ENCODE results near the gene CPNE7.

The CPNE7 gene

DNA sequence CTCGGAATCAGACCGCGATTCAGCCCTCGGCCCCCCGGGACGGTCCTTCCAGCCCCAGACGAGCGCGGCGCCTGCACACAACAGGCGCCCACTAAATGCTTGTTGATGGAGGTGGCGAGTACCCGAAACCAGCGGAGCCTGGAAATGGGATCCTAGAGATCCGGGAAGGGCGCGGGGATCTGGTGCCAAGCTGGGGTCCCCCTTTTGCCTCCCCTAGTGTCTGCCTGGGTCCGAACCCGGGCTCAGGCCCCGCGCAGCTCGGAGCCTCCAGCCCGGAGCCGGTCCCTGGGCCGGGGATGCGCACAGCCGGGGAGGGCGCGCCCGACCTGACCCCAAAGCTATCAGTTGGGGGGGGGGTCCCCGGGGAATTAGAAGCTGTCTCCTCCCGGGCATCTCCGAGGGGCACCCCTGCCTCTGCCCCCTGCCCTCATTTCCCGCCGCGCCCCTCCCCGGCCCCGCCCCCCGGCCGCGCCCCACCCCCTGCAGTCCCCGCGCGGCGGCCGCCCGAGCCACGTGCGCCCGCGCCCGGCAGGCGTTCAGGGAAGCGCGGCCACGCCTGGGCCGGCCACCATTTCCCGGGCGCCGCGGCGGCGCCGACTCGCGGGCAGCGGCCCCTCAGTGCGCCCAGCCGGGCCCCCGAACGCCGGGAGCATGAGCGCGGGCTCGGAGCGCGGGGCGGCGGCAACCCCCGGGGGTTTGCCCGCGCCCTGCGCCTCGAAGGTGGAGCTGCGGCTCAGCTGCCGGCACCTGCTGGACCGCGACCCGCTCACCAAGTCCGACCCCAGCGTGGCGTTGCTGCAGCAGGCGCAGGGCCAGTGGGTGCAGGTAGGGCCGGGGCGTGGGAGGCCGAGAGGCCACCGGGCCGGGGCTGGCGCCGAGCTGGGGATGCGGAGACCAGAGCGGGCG is at the start of gene CPNE7:
CPNE7 (plus strand) TSS at position 512 of the 906 bp plus-strand sequence; CDS start at position 652, 140 bp downstream.
- H3K4me3 ChIP-seq (ENCODE audit: low read depth, low read length), result peak within 1 kb of the TSS; percentile 79
- TF ChIP-seq, protein P1, sequence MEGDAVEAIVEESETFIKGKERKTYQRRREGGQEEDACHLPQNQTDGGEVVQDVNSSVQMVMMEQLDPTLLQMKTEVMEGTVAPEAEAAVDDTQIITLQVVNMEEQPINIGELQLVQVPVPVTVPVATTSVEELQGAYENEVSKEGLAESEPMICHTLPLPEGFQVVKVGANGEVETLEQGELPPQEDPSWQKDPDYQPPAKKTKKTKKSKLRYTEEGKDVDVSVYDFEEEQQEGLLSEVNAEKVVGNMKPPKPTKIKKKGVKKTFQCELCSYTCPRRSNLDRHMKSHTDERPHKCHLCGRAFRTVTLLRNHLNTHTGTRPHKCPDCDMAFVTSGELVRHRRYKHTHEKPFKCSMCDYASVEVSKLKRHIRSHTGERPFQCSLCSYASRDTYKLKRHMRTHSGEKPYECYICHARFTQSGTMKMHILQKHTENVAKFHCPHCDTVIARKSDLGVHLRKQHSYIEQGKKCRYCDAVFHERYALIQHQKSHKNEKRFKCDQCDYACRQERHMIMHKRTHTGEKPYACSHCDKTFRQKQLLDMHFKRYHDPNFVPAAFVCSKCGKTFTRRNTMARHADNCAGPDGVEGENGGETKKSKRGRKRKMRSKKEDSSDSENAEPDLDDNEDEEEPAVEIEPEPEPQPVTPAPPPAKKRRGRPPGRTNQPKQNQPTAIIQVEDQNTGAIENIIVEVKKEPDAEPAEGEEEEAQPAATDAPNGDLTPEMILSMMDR (IDR thresholded peaks at IDR 0.05; ENCODE audit: control insufficient read depth, extremely low read depth, insufficient read depth), result no peak
- DNase-seq (ENCODE audit: low read depth), result no peak

DNA sequence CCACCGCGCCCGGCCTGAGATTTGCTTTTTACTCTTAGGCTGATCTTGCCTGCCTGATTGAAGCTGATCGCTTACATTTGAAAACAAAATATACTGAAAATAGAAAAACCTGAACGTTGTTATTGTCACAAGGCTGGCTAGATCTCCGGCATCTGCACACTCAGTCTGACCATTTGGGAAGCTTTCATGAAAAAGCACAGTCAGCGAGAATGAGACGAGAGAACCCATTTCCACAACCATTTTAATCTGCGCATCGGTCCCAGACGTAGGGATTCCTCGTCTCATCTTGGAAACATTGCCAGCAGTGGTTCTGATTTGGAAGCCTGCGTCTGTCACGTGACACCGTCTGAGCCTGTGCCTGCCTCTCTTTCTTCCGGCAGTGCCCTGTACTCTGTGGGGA is 46.5 kb upstream of the CPNE7 start:
- no peak overlapping the region for H3K4me3 ChIP-seq (ENCODE audit: low read depth, low read length)
- TF ChIP-seq, protein P1 (IDR thresholded peaks at IDR 0.05; ENCODE audit: control insufficient read depth, extremely low read depth, insufficient read depth), result no peak
- DNase-seq (ENCODE audit: low read depth), result no peak

DNA sequence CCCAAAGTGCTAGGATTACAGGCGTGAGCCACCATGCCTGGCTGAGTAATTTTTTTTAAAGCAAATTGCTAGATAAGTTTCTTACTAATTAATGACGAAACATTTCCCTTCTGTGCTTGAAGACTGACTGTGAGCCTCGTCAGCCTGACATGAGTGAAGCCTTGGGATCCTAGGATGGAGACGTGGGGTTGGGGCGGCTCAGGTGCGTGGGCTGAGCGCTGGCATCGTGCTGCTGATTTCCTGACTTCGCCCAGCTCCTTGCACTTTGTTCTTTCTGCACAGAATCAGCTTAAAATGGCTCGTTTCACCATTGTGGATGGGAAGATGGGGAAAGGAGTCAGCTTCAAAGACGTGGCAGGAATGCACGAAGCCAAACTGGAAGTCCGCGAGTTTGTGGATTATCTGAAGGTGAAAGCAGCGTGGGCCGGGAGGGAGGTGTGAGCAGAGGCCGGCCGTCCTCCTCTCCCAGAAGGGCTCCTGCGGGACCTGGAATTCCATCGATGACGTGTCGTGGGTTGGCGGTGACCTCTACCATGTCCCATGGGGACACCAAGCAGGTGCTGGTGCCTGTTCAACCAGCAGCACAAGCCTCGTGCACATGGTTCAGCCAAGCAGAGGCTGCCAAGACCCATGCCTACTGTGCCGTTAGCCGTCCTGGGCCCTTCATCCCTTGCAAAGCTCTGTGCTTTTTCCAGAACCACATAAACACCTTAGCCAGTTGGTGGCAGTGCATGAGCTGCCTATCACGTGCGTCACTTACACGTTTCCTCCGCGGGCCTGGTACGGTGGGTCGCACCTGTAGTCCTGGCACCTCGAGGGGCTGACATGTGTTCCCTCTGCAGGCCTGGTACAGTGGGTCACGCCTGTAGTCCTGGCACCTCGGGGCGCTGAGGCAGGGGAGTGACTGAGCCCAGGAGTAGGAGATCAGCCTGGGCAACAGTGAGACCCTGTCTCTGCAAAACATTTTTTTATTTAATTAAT is 44.9 kb upstream of the CPNE7 start:
- H3K4me3 ChIP-seq (ENCODE audit: low read depth, low read length), result no peak overlapping the region
- TF ChIP-seq, protein P1 (IDR thresholded peaks at IDR 0.05; ENCODE audit: control insufficient read depth, extremely low read depth, insufficient read depth), result no peak

DNA sequence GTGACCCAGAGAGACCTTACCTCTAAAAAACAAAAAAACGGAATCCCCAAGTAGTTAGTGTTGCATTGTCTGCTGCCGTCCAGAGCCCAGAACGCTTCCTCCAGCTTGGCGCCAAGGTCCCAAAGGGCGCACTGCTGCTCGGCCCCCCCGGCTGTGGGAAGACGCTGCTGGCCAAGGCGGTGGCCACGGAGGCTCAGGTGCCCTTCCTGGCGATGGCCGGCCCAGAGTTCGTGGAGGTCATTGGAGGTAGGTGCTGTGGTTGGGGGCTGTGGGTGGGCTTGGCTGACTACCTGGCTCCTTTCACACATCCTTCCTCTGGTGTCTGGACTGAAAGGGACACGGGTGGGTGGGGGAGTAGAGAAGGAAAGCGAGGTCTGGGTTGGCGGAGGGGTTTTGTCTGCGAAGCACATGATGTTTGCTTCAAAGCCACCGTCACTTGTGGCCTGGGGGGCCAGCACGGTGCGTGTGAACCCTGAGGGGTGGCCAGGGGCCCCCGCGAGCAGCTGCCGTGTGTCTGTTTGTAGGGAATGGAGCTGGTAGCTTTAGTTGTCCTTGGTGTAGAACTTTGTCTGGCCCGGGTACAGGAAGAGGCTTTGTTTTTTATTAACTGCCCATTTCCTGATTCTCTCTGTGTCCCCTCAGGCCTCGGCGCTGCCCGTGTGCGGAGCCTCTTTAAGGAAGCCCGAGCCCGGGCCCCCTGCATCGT is 43.6 kb upstream of the CPNE7 start:
- TF ChIP-seq, protein P1 (IDR thresholded peaks at IDR 0.05; ENCODE audit: control insufficient read depth, extremely low read depth, insufficient read depth), result no peak
- no peak for DNase-seq (ENCODE audit: low read depth)
- H3K4me3 ChIP-seq (ENCODE audit: low read depth, low read length), result no peak overlapping the region

More for the DNA sequence above, 44.9 kb upstream of the CPNE7 start:
- no peak for DNase-seq (ENCODE audit: low read depth)

DNA sequence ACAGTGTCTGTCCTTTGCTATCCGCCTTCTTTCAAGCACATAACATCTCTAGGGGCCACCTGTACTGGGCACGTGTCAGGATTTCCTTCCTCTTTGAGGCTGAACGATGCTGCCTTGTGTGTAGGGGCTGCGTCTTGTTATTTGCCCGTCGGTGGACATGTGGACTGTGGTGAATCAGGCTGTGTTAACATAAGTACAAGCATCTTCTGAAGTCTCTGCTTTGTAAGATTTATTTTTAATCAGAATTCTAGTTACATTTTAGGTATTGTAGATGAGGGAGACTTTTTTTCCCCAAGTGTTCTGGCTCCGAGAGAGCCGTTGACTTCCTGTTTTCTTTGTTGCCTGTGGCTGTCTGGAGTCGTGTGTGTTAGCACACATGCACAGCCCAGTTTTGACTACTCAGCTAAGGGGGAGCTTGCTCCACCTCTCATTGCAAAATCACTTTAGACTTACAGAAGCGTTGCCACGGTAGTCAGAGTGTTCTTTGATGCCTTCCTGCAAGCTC is 41.3 kb upstream of the CPNE7 start:
- TF ChIP-seq, protein P1 (IDR thresholded peaks at IDR 0.05; ENCODE audit: control insufficient read depth, extremely low read depth, insufficient read depth), result no peak
- no peak overlapping the region for H3K4me3 ChIP-seq (ENCODE audit: low read depth, low read length)
- no peak for DNase-seq (ENCODE audit: low read depth)

DNA sequence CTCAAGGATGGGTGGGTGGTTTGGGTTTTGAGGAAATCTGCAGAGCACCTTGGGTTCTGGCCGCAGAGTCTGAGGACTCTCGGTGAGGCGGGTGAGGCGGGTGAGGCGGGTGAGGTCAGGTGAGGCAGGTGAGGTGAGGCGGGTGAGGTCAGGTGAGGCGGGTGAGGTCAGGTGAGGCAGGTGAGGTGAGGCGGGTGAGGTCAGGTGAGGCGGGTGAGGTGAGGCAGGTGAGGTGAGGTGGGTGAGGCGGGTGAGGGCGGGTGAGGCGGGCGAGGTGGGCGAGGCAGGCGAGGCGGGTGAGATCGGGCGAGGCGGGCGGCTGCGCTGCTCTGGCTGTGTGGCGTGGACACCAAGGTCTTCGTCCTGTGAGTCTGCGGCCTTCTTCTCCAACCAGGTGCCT is 39.2 kb upstream of the CPNE7 start:
- TF ChIP-seq, protein P1 (IDR thresholded peaks at IDR 0.05; ENCODE audit: control insufficient read depth, extremely low read depth, insufficient read depth), result no peak
- H3K4me3 ChIP-seq (ENCODE audit: low read depth, low read length), result no peak overlapping the region

More for the DNA sequence above, 39.2 kb upstream of the CPNE7 start:
- no peak for DNase-seq (ENCODE audit: low read depth)

Measured in LNCaP clone FGC (cell line).